ENCODE data around the gene ASPG.

Gene ASPG

DNA sequence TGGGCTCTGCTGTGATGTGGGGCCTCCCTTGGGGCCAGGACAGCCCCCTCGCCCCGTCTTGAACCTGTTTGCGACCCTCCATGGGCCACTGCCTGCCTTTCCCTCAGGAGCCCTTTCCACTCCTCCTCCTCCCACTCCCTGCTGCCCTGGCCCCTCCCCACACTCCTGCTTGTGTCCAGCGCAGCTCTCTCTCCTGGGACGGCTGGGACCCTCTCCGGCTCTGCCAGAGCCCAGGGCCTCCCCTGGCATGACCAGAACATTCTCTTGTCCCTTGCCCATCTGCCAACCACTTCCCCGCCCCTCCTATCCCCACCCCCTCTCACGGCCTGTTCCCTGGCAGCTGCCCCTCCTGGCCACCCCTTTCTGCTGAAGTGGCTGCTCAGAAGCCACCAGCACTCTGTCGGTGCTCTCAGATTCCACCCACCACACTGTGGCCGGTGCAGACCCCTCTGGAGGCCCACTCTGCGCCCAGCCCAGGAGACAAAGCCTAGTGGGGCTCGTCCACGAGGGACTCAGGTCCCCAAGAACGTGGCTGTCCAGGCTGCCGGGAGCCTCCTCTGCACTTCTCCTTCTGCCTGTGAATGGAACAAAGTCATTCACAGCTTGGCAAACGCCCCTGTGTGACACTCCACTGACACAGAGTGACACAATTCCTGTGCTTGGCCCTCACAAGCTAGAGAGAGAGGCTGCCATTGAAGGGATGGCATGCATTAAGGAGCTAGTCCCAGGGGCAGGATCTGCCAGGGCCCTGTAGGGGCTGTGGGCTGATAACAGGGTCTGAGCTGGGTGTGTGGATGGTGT, 1.4 kb downstream of the ASPG start:
- H3K4me3 ChIP-seq (replicated peaks in 1 of 2; ENCODE audit: low read depth in 2 of 2, low read length in 2 of 2): no peak overlapping the region
- TF ChIP-seq CTCF (IDR thresholded peaks at IDR 0.05; ENCODE audit: low read depth, low read length): no peak
- no peak for DNase-seq (ENCODE audit: low read depth in 2 of 2)

DNA sequence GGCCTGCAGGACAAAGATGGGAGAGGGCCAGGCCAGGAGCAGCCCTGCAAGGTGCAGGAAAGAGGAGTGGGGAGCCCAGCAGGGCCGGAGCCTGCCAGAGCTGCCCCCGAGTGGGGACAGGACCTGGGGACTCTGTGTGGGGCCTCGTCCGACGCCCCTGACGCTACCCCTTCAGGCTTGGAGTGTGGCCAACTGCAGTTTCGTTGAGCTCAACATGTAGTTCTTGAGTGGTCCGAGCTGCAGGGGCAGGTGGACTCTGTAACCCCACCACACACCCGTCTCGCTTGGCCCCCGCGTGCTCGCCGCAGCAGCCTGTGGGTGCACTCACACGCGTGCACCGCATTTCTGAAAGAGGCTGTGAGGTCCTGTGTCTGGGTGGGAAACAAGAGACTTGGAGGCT, 2.0 kb downstream of the ASPG start:
- no peak for DNase-seq (ENCODE audit: low read depth in 2 of 2)
- H3K4me3 ChIP-seq (replicated peaks in 1 of 2; ENCODE audit: low read depth in 2 of 2, low read length in 2 of 2): no peak overlapping the region
- TF ChIP-seq CTCF (IDR thresholded peaks at IDR 0.05; ENCODE audit: low read depth, low read length): no peak

DNA sequence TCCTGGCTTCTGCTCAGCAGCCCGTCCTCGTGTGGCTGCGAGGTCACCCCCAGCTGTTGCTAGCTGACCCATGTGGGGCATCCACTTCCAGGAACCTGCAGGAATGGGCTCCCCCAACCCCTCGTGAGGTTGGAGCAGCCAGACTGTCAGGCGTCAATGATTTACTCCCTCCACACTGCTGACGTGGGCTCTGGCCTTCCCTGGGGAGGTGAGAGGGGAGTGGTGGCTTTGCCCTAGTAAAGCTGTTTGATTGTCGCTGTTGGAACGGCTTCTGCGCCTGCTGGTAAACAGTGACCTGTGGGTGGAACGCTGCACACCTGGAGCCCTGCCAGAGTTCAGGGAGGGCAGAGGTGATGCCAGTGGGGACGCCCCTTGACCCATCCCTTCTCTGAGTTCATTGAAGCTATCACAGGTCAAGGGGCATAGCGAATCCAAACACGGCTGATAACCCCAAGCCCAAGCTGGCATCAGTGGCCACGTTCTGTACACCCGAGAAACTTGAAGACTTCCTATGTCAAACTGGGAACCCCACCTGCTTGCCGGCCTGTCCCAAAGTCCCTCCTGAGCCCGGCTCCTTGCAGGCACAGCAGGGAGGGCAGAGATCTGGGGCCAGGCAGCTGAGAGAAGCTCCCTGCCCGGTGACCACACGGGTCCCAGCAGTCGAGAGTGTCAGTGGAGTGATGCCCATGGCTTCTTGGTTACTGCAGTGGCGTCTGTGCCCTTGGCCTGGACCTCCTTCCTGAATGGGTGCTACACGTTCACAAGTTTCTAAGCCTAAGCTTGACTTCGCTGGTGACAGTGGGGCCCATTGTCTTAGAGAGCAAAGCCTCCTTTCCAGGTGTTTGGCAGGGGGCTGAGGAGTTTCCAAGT, 2.7 kb downstream of the ASPG start:
- no peak for DNase-seq (ENCODE audit: low read depth in 2 of 2)
- no peak overlapping the region for H3K4me3 ChIP-seq (replicated peaks in 1 of 2; ENCODE audit: low read depth in 2 of 2, low read length in 2 of 2)
- no peak for TF ChIP-seq CTCF (IDR thresholded peaks at IDR 0.05; ENCODE audit: low read depth, low read length)

DNA sequence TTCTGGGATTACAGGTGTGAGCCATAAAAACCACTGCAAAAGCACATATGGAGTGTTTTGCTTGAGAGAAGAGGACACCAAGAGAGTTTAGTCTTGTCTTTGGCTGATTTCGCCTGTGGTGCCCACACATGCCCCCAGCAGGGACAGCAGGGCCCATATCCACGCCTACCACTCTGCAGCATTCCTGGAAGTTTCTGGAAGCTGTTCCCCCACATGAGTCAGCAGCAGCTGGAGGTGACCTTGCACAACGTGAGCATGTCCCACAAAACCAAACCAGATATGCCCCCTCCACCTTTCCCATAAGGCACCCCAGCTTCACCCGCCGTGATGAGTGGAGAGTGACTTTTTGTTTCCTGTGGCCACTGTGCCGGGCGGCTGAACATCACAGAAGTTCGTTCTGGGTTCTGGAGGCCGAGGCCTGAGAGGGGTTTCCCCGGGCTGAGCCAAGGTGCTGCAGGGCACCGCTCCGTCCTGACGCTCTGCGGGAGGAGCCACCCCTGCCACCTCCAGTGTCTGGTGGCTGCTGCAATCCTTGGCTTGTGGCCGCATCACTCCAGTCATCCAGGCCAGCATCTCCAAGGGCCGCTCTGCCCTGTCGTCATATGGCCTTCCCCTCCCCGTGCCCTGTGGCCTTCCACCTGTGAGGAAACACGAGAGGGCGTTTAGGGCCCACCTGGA, 4.7 kb downstream of the ASPG start:
- H3K4me3 ChIP-seq (replicated peaks in 1 of 2; ENCODE audit: low read depth in 2 of 2, low read length in 2 of 2): no peak overlapping the region
- DNase-seq (ENCODE audit: low read depth in 2 of 2): no peak
- TF ChIP-seq CTCF (IDR thresholded peaks at IDR 0.05; ENCODE audit: low read depth, low read length): no peak

DNA sequence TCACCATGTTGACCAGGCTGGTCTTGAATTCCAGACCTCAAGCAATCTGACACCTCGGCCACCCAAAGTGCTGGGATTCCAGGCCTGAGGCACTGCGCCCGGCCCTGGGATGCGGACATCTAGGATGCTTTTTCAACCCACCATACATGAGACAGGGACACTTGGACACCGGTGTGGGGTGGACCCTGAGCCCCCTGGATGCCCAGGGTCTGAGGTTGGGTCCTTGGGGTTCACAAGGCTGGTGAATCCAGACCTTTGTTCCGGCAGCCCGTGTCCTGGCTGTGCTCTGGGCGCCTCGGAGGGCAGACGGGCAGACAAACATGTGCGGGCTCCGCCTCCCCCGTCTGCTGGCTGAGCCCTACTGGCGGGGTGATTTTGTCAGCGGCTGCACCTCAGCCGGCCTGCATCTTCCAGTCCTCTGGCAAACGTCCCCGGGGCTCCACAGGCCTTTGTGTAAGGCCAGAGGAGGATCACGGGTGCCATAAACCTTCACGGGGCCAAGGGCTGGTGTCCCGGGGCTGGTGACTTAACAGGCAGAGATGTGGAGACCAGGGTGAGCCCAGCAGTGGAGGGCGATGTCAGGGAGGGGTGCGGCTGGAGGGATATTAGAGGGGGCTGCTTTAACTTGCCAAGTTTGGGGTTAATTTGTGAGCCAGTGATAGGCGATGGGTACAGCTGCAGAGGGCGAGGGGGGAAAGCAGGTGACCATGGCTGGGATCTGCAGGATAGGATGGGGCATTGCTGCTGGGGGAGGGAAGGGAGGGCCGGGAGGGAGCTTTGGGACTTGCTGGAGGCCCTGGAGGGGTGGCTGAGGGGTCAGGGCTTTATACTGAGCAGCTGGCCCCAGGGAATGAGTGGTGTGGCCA, 5.8 kb downstream of the ASPG start:
- no peak overlapping the region for H3K4me3 ChIP-seq (replicated peaks in 1 of 2; ENCODE audit: low read depth in 2 of 2, low read length in 2 of 2)
- no peak for TF ChIP-seq CTCF (IDR thresholded peaks at IDR 0.05; ENCODE audit: low read depth, low read length)
- no peak for DNase-seq (ENCODE audit: low read depth in 2 of 2)

Data from cardiac fibroblast (primary cell).